ENCODE data around the gene NUMA1.

NUMA1 gene, protein sequence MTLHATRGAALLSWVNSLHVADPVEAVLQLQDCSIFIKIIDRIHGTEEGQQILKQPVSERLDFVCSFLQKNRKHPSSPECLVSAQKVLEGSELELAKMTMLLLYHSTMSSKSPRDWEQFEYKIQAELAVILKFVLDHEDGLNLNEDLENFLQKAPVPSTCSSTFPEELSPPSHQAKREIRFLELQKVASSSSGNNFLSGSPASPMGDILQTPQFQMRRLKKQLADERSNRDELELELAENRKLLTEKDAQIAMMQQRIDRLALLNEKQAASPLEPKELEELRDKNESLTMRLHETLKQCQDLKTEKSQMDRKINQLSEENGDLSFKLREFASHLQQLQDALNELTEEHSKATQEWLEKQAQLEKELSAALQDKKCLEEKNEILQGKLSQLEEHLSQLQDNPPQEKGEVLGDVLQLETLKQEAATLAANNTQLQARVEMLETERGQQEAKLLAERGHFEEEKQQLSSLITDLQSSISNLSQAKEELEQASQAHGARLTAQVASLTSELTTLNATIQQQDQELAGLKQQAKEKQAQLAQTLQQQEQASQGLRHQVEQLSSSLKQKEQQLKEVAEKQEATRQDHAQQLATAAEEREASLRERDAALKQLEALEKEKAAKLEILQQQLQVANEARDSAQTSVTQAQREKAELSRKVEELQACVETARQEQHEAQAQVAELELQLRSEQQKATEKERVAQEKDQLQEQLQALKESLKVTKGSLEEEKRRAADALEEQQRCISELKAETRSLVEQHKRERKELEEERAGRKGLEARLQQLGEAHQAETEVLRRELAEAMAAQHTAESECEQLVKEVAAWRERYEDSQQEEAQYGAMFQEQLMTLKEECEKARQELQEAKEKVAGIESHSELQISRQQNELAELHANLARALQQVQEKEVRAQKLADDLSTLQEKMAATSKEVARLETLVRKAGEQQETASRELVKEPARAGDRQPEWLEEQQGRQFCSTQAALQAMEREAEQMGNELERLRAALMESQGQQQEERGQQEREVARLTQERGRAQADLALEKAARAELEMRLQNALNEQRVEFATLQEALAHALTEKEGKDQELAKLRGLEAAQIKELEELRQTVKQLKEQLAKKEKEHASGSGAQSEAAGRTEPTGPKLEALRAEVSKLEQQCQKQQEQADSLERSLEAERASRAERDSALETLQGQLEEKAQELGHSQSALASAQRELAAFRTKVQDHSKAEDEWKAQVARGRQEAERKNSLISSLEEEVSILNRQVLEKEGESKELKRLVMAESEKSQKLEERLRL (N-terminal part only)

DNA sequence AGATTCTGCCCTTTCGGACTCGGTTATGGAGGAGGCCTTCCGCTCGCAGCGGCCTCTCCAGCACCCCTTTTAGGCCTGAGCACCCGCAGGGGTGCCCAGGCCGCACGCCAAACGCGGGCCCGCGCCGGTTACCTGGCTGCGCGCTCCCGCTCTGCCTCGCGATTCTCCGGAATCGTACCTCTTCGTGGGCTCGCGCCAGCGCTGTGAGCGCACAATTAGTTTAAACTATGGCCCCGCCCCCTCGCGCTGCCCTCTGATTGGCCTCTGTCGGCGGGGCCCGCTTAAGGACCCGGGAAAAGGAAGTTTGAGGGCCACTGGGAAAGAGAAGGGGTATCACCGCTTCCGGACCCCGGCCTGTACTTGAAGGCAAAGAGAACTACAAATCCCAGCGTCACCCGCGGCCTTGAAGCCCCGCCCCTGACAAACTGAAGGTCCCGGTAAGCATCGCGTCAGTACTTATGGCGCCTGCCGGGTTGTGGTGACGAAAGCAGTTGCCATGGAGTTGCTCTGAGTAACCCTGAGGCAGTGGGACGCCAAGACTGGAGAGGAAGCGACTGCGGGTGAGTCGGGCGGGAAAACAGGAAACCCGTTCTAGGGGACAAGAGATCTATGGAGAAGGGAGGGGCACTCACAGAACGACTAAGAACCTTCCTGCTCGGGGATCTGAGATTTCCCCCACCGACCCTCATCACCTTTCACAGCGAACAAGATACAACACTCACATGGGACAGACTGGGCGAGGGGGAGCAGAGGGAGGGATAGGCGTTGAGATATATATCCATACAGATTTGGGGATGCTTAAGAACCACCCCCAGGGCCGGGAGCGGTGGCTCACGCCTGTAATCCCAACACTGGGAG lies at the start of gene NUMA1, which contains the start of gene LRRC51:
NUMA1 (minus strand) TSS at position 217 of the 858 bp plus-strand sequence. CDS start 44,599 bp downstream, outside the sequence.
LRRC51 (plus strand) TSS at position 525 of the 858 bp plus-strand sequence. CDS start 8,234 bp downstream, outside the sequence.
- peak; percentile 99 for DNase-seq

DNA sequence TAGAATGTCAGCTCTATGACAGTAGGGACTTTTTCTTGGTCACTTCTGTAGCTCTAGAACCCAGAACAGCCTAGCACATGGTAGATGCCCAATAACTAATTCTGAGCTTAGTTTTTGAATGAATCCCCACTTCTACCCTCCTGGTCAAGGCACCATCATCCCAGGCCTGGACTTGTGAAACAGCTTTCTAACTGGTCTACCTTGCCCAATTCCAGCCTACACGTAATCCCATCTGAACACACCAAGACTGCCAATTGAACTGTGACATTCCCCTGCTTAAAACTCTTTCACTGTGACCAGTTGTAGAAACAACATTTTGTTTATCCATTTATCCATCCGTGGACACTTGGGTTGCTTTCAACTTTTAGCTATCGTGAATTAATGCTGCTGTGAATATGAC lies 49.0 kb upstream of the NUMA1 start:
- DNase-seq: no peak

DNA sequence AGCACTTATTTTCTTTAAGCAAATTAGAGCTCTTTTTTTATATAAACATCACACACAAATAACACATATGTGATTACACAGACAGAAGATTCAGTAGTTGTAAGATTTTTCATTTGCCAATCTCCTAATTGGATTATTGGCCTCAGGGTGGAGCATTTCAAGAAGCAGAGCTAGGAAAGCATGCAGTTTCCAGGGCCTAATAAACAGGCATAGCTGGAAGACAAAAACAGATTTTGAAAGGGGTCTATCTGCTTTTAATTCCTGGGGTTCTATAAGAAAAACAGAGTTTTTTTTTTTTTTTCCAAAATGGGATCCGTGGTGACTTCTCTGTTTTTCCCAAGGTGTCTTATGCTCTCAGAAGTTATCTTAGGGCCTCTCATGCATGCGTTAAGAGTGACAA lies 47.6 kb upstream of the NUMA1 start:
- no peak for DNase-seq

DNA sequence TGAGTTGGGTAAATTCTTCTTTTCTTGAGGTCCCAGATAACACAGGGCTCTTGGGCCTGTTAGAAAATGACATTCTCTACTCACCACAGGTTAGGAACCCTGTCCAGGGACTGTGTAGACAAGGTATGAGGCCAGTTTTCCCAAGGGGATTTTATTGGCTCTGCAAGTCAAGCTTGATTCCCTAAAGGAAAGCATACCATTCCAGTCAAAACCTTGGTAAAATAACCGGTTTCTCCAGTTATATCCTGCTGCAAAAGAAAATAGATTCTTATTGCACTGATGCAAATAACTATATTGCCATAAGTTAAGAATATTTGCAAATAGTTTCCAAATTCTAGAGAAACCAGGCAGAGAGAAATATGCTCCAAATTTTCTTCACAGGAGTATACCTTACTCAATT lies 45.6 kb upstream of the NUMA1 start:
- no peak for DNase-seq

DNA sequence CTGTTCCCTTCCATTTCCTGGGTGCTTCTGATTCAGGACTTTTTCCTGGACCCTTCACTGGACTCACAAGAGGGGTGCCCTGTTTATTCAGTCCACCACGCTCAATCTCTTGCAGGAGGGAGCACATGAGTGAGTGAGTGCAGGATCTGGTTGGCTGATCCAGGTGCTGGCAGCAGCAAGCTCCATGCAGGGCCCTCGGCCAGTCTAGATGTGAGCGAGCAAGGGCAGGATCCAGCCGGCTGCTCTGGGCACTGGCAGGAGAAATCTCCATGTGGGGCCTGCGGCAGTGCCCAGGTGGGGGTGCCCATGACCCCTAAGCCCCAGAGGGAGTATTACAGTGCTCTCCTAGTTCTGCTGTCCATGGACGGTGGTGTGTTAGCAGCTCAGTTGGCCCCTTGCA lies 43.7 kb upstream of the NUMA1 start:
- no peak for DNase-seq

DNA sequence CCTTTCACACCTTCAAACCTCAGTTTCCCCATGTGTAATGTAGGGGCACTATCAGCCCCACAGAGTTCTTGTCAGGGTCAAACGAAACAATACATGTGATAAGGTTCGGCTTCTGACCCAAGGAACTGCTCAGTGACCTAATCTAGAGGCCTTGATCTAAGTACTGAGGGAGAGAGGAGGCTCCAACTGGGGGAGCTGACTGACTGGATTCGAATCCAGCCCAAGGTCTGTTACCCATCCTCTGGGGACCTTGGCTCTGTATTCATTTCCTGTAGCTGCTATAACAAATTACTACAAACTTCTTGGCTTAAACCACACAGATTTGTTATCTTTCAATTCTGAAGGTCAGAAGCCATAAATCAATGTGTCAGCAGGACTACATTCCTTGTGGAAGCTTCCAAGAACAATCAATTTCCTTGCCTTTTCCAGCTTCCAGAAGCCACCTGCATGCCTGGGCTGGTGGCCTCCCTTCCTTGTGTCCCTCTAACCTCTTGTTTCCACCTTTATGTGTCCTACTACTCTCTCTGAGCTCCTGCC lies 42.8 kb upstream of the NUMA1 start:
- DNase-seq: no peak

DNA sequence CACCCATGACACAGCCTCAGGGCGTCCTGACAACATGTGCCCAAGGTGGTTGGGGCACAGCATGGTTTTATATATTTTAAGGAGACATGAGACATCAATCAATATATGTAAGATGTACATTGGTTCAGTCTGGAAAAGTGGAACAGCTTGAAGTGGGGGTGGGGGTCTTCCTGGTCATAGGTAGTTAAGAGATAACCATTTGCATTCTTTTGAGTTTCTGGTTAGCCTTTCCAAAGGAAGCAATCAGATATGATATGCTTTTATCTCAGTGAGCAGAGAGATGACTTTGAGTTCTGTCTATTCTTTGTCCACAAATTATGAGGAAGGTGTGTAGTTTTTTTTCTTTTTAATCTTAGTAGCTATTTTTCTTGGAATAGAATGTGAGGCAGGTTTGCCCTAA lies 42.3 kb upstream of the NUMA1 start:
- DNase-seq: no peak

DNA sequence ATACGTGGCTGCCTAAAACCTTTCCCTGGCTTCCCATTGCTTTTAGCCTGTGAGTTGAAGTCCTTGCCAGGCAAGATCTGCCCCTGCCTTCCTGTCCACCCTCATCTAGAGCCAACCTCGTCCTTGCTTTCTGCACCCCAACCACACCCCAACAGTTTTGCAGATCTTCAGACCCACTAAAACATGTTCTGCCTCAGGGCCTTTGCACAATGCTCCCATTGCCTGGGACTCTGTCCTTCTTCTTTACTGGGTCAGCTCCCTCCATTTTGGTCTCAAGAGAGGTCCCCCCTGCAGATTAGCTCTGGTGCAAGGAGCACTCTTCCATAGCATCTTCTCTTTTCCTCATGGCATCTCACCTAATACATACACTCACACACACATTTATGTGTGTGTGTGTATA lies 40.6 kb upstream of the NUMA1 start:
- no peak for DNase-seq

DNA sequence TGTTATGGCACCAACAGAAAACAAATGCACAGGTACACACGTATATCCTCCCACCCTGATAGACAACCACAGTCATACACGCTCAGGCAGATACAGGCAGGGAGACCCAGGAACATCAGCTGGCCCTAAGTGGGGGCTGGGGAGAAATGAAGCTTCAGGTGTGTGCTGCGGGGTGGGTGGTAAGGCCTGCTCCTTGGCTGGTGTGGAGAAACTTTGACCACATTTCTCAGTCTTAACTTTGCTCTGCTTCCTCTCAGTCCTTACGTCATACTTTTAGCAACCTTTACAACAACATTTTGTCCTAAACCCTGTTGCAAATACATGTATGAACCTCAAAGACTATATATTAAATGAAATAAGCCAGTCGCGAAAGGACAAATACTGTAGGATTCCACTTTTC lies 38.9 kb upstream of the NUMA1 start:
- no peak for DNase-seq

DNA sequence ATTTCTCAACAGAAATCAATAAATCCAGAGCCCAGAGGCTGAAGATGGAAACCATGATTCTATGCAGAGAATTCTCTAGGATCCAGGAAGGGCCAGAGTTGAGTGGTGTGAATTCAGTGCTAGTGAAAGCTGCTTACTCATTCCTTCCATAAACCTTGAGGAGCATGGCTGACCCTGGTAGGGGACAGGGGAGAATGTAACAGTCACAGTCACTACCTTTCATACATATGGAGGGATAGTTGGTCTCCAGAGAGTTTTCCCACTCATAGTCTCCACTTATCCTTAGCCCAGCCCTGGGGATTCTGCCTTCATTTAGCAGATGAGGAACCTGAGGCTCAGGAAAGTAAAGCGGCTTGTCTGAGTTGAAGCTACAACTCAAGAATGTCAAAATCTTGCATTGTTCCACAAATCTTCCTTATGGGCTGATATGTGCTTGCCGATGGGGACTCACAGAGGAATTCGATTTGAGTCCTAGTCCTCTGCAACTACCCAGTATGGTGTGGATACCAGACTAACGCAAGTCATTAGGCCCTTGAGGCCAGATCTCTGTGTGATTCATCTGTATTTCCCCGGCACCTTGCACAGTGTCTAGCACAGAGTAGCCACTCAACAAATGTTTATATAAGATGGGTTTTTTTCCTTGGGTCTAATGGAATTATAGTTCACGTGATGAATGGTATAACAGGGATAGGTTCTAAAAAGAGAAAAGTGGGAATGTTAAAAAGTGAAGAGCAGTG lies 35.8 kb upstream of the NUMA1 start:
- no peak for DNase-seq

DNA sequence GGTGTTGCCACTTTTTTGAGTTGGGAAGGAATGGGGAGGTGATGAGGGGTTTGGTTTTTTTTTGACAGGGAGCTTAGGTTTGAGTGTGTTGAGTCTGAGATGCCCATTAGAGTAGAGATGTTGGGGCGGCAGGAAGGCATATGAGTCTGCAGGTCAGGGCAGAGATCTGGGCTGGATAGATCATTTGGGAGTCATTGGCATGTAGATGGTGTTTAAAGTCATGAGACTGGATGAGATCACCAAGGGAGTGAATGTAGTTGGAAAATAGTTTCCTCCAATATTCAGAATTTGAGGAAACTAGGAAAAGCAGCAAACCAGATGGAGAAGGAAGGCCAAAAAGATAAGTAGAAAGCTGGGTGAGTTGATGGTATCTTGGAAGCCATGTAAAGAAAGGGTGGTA lies 34.2 kb upstream of the NUMA1 start:
- no peak for DNase-seq

DNA sequence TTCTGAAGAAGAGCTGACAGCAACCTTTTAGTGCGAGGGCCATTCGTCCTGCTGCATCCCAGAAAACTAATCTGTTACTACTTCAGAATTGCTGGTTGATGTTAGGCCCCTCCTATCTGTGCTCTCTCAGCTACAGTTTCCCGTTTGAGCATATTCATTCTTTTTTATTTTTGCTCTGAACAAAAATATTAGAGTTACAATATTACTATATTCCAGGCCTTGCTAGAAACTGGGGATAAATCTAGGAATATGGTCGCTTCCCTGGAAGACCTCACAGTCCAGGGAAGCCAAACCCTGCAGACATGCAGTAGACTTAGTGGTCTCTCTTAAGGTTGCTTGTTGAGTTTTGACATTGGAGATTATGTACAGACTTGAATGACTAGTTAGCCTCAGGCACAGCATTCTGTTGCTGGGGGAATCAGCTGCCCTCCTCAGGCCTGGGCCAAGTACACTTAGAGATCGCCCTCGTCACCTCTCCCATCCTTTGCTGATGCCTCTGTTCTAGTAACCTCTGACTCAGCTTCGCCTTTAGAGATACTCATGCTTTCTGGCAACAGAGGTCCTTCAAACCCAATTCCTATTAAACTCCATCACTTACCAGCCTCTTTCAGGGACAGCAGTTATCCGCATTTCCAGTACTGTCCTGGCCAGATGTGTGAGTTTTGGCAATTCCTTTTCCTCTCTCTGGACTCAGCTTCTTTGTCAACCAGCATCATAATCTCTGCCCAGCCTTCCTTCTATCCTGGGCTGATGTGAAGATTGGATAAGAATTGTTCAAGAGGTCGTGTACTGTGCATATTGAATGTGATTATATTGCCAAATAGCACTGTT lies 32.9 kb upstream of the NUMA1 start:
- peak in 1 of 2 experiments; percentile 29 for DNase-seq

DNA sequence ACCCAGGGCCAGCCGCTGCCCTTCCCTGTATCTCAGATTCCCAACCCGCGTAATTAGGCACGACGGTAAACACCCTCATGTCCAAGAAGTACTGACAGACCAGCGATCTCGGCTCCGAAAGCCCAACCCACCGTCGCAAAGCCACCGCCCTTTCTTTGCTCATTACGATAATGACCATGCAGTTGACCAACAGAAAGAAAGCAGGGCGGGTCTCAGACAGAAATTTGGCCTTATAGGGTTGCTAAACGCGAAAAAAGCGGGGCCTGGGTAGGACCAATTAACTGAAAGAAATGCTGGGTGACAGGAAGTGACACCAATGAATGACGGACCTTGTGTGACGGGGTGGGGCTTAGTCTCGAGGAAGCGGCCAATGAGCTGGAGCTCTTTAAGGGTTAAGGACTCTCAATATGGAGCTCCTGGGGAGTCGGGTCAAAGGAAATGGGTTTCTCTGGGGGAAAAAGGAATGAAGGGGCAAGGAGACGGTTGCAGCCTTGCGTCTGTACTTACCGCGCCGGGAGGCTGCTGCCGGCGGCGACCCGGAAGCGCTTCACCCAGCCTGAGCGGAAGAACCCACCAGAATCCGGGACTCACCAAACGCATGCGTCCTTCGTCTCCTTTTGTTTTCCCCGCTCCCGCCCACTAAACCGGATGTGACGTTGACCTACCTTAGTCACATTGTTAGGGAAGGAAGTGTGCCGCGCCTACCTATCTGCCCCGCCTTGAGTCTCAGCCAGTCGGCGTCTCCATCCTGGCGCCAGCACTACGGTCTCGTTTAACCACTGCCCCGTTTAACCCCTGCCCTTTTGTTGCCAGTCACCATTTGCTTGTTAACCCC lies 32.0 kb upstream of the NUMA1 start, which contains the start of gene ANAPC15:
ANAPC15 (minus strand) TSS at position 553 of the 835 bp plus-strand sequence. CDS start 1,419 bp downstream, outside the sequence.
- peak; percentile 99 for DNase-seq

DNA sequence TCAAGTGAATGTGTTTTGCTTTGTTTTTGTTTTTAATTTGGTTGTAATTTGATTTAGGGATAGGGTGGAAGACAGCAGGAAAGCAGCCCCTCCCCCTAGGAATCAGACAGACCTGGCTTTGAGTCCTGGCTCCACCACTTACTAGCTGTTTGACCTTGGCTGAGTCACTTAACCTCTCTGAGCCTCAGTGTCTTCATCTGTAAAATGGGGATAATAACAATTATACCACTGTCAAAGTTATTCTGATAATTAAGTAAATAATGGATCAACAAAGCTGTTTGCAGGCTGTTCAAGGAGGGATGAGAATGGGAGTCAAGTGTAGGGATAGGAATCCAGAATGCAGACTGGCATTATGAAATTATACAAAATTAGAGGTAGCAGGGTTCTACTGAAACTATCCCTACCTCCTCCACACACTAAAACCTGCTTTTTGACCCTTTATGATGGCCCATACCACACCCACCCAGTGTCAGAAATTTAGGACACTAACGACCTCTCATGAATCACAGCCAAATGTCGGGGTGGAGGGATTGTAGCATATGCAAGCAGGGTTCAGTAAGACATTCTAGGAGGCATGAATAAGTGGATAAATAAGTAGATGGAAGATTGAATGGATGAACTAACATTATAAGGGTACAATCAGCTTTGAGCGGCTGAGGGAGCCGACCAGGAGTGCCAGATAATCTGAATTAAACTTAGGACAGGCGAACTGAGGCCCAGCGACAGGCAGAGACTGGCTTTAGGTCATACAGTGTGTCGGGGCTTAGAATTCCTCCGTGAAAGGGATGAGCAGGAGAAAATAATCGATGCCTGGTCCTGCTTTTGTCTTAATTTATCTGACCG lies 31.2 kb upstream of the NUMA1 start:
- no peak for DNase-seq

DNA sequence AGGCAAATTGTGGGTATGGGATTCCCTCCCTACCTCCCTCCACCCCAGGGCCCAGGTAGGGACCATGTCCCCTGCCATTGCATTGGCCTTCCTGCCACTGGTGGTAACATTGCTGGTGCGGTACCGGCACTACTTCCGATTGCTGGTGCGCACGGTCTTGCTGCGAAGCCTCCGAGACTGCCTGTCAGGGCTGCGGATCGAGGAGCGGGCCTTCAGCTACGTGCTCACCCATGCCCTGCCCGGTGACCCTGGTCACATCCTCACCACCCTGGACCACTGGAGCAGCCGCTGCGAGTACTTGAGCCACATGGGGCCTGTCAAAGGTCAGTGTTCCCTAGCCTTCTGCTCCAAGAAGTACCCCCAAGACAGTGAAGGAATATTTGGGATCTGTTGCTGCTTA lies 25.5 kb upstream of the NUMA1 start, which contains the start of gene TOMT:
TOMT (plus strand) TSS at position 37 of the 400 bp plus-strand sequence; CDS start at position 65, 28 bp downstream.
- no peak for DNase-seq

DNA sequence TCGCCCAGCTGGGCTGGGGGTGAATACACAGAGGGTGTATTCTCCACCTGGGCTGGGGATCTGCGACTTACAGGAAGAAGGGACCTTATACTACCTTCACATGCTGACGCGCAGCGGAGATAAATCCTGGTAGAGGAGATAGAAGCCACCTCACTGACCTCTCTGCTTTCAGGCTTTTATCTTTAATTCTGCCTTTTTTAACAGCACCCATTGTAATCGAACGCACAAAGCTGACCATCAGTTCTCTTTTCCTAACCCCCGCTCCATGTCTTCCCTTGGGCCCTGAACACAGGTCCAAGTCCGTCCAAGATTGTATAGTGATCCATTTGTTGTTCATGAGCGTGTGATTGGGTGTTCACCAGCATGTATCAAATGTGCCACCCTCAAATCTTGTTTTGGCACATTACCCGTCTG lies 23.4 kb upstream of the NUMA1 start:
- no peak for DNase-seq

DNA sequence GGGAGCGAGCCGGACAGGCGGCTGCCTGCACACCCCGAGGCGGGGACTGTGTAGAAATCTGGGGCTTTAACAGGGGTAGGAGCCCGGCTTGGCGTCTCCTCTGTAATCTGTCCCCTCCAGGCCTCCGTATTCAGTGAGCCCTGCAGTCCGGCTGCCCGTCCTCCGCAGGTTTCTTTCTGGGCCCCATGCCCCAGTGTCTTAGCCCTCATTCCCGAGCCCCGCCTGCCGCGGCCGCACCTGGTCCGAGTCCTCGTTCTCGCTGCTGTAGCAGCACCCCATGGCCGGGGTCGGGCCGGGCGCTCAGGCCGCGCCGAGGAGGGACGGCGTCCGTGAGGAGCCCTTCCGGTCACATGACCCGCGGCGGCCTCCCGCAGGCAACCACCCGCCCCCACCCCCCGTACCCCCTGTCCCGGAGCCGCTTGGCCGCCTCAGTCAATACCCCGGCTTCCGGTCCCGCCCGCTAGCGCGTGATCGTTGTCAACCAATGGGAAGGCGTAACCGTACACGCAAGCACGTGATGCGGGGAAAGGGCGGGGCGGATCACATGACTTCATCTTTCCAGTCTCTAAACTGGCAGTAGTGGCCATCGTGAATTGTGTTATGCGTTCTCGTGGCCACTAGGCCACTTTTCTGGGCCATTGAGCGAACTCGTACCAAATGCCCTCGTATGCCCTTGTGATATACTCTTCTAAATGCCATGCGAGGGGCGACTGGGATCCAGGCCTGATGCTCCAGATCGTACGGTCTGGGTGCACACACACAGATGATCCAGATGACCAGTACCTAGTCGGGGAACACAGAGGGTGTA lies 22.8 kb upstream of the NUMA1 start, which contains the start of gene LAMTOR1:
LAMTOR1 (minus strand) TSS at position 352 of the 808 bp plus-strand sequence; CDS start at position 279, 73 bp downstream.
- DNase-seq: peak; percentile 99

Measured in activated T-cell treated with anti-CD3 and anti-CD28 coated beads, Interleukin-2, amount 50 U/mL, for 48 hours (primary cell).